Measurements from ENCODE around the gene NPIPA8.
"Not testable (repeated sequence)": the region's sequence is repeated elsewhere in the genome, so short reads cannot be mapped to it uniquely, and the experiment has no call there.

NPIPA8 gene

DNA sequence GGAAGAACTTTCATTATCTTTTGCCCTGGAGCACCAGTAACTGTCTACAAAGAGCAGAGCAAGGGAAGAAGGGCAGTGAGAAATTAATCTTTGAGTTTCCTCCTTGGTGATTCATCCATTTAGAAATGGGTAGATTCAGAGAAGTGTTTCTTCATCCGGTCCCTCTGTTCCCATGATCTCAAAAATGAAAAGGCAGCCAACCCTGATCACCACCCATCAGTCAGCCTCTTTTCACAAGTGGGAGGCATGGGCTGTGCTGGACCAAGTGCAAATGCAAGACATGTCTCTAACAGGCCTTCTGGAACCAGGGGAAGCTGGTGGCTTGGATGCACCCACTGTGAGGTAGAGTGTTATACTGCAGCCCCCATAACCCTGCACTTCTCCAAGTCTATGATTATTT lies 38.8 kb downstream of the NPIPA8 start:
- not testable (repeated sequence) for H3K36me3 Mint-ChIP-seq, H3K27me3 Mint-ChIP-seq

GRCh38 chr16:18296931-18297330 lies 39.6 kb downstream of the NPIPA8 start:
- H3K4me1 Mint-ChIP-seq, H3K27me3 Mint-ChIP-seq, ATAC-seq, H3K36me3 Mint-ChIP-seq, H3K9me3 Mint-ChIP-seq, H3K27ac Mint-ChIP-seq, H3K4me3 Mint-ChIP-seq: not testable (repeated sequence)

More for the DNA sequence above, 38.8 kb downstream of the NPIPA8 start:
- H3K4me1 Mint-ChIP-seq, H3K9me3 Mint-ChIP-seq, H3K4me3 Mint-ChIP-seq, ATAC-seq, H3K27ac Mint-ChIP-seq: not testable (repeated sequence)

GRCh38 chr16:18294371-18294770 lies 42.2 kb downstream of the NPIPA8 start:
- not testable (repeated sequence) for H3K27ac Mint-ChIP-seq, H3K4me3 Mint-ChIP-seq, H3K9me3 Mint-ChIP-seq, H3K4me1 Mint-ChIP-seq, ATAC-seq, H3K27me3 Mint-ChIP-seq, H3K36me3 Mint-ChIP-seq

- H3K36me3 Mint-ChIP-seq, H3K27ac Mint-ChIP-seq, H3K4me3 Mint-ChIP-seq, H3K27me3 Mint-ChIP-seq, H3K9me3 Mint-ChIP-seq, ATAC-seq, H3K4me1 Mint-ChIP-seq: not testable (repeated sequence)
Observed at GRCh38 chr16:18293337-18293956, 43.1 kb downstream of the NPIPA8 start.

DNA sequence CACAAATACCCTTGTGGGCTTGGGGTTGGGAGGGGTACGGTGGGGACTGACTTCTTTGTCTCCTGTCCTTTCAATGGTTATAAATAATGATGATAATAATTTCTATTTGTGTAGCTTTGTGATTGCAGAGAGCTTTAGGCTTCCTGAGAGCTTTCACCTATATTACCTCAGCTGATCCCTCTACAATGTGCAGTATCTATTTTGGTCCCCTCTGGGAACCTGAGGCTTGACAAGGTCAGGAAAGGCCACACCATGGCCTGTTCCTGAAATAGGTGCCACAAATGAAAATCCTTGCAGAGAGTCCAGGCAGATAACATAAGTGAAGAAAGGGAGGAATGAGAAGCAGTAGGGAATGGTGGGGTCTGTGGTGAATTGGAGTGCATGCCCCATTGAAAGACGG lies 45.6 kb downstream of the NPIPA8 start:
- not testable (repeated sequence) for H3K27ac Mint-ChIP-seq, ATAC-seq, H3K4me3 Mint-ChIP-seq, H3K36me3 Mint-ChIP-seq, H3K9me3 Mint-ChIP-seq, H3K27me3 Mint-ChIP-seq, H3K4me1 Mint-ChIP-seq

GRCh38 chr16:18286342-18286741 lies 50.2 kb downstream of the NPIPA8 start:
- ATAC-seq, H3K4me3 Mint-ChIP-seq, H3K9me3 Mint-ChIP-seq, H3K4me1 Mint-ChIP-seq, H3K27me3 Mint-ChIP-seq, H3K27ac Mint-ChIP-seq, H3K36me3 Mint-ChIP-seq: not testable (repeated sequence)

- not testable (repeated sequence) for H3K36me3 Mint-ChIP-seq, H3K4me1 Mint-ChIP-seq, H3K27me3 Mint-ChIP-seq, H3K27ac Mint-ChIP-seq, H3K9me3 Mint-ChIP-seq, H3K4me3 Mint-ChIP-seq
- ATAC-seq, result peak; percentile 65
Observed at GRCh38 chr16:18280319-18280718, 56.2 kb downstream of the NPIPA8 start.

DNA sequence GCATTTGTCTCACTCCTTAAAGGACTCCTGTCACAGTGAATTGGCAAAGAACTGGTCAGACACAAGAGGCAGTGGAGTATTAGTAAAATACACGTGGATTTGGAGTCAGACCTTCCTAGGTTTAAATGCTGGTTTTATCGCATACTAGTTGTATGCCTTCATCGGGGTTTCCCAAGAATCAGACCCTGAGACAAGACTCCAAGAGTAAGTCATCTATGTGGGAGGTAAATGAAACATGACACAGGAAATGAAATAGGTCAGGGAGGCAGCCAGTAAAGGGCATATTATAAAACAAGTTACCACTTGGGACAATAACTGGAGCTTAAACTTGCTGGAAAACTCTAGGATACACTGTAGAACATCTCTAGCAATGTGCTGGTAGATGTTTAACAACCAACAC lies 59.8 kb downstream of the NPIPA8 start:
- not testable (repeated sequence) for H3K9me3 Mint-ChIP-seq, H3K4me1 Mint-ChIP-seq, H3K36me3 Mint-ChIP-seq, H3K27ac Mint-ChIP-seq, H3K27me3 Mint-ChIP-seq, ATAC-seq, H3K4me3 Mint-ChIP-seq

- not testable (repeated sequence) for H3K9me3 Mint-ChIP-seq, H3K4me3 Mint-ChIP-seq, H3K27ac Mint-ChIP-seq, ATAC-seq, H3K36me3 Mint-ChIP-seq, H3K27me3 Mint-ChIP-seq, H3K4me1 Mint-ChIP-seq
Observed at GRCh38 chr16:18270171-18270570, 66.4 kb downstream of the NPIPA8 start.

All from stimulated activated memory B cell treated with anti-CD40 and anti-IgM and Interleukin-4, amounts not matched to agents 10 μg/mL and 1 μg/mL and 100 μg/mL, for 72 hours (primary cell).